Loucy (cell line): Measurements from ENCODE around the gene ARHGAP42.

Experiments
- H2AFZ ChIP-seq: fragments of 200-600 bp; sonication (generic); 2 replicates; pipeline ENCODE4 v1.6.0; 2016; ENCODE audit warnings: antibody characterized with exemption, mild to moderate bottlenecking, low read length, moderate library complexity
- H3F3A ChIP-seq: fragments of 200-600 bp; 2 replicates; pipeline ENCODE4 v1.6.0; 2016; ENCODE audit warnings: antibody characterized with exemption, low read depth, mild to moderate bottlenecking
- H3K27me3 ChIP-seq: fragments of 200-600 bp; sonication (generic); 2 replicates; pipeline ENCODE4 v1.6.1; 2014; ENCODE audit warnings: low read length, mild to moderate bottlenecking; ENCODE audit not compliant: insufficient read depth, poor library complexity, severe bottlenecking
- H3K36me3 ChIP-seq: fragments of 200-600 bp; sonication (generic); 2 replicates; pipeline ENCODE4 v1.6.1; 2016; ENCODE audit warnings: low read length; ENCODE audit not compliant: insufficient read depth
- H3K4me1 ChIP-seq: fragments of 200-600 bp; sonication (generic); 2 replicates; pipeline ENCODE4 v1.5.1; 2014; ENCODE audit warnings: low read length, mild to moderate bottlenecking; ENCODE audit not compliant: insufficient read depth, poor library complexity, severe bottlenecking
- H3K4me2 ChIP-seq: fragments of 200-600 bp; sonication (generic); 2 replicates; pipeline ENCODE4 v1.6.0; 2014; ENCODE audit warnings: antibody characterized with exemption, low read length, low read depth, mild to moderate bottlenecking; ENCODE audit not compliant: poor library complexity, severe bottlenecking
- H3K4me3 ChIP-seq: fragments of 200-600 bp; sonication (generic); 2 replicates; pipeline ENCODE4 v1.5.1; 2014; ENCODE audit warnings: low read length, mild to moderate bottlenecking, mixed read lengths; ENCODE audit not compliant: poor library complexity, severe bottlenecking
- H3K79me2 ChIP-seq: fragments of 200-600 bp; sonication (generic); 2 replicates; pipeline ENCODE4 v1.6.1; 2014; ENCODE audit warnings: low read length; ENCODE audit not compliant: insufficient read depth
- H3K9ac ChIP-seq: fragments of 200-600 bp; sonication (generic); 2 replicates; pipeline ENCODE4 v1.6.0; 2014; ENCODE audit warnings: mild to moderate bottlenecking, low read depth, low read length, moderate library complexity; ENCODE audit not compliant: poor library complexity, severe bottlenecking
- H3K9me2 ChIP-seq: fragments of 200-600 bp; sonication (generic); replicated peaks from 2 replicates; pipeline ENCODE4 v1.6.1; 2016; ENCODE audit warnings: low read depth, low read length, mixed read lengths
- H3K9me3 ChIP-seq: fragments of 200-600 bp; sonication (generic); 2 replicates; pipeline ENCODE4 v1.6.1; 2014; ENCODE audit warnings: mild to moderate bottlenecking, antibody characterized with exemption, low read length, low read depth; ENCODE audit not compliant: insufficient read depth
- H4K20me1 ChIP-seq: fragments of 200-600 bp; sonication (generic); 2 replicates; pipeline ENCODE4 v1.6.0; 2014; ENCODE audit warnings: antibody characterized with exemption, low read length, mild to moderate bottlenecking; ENCODE audit not compliant: insufficient read depth, poor library complexity, severe bottlenecking
- CTCF ChIP-seq: fragments of 200-600 bp; sonication (generic); conservative IDR thresholded peaks from 2 replicates; pipeline ENCODE4 v1.5.1; 2014; ENCODE audit warnings: mild to moderate bottlenecking, antibody characterized with exemption, low read length
- EZH2phosphoT487 ChIP-seq: fragments of 200-600 bp; IDR thresholded peaks from 2 replicates; pipeline ENCODE4 v1.6.1; 2018; ENCODE audit warnings: antibody characterized with exemption, mild to moderate bottlenecking, moderate library complexity, borderline replicate concordance

ARHGAP42 gene

GRCh38 chr11:100760744-100761143 lies 73.7 kb downstream of the ARHGAP42 start:
- Histone ChIP-seq H4K20me1 (no peaks in the 10 kb centered on the region), H3K4me2 (no peak overlapping the region), H3F3A (no peaks in the 10 kb centered on the region), H3K9me2 (no peaks in the 10 kb centered on the region), H3K9ac (no peak overlapping the region), H3K36me3 (no peaks in the 10 kb centered on the region), H3K9me3 (no peaks in the 10 kb centered on the region), H3K4me3 (no peak overlapping the region), H2AFZ (no peak overlapping the region), H3K27me3 (no peaks in the 10 kb centered on the region), H3K79me2 (no peaks in the 10 kb centered on the region), H3K4me1 (no peaks in the 10 kb centered on the region)
- TF ChIP-seq CTCF (no peak), EZH2phosphoT487 (no peak)

GRCh38 chr11:100761841-100762240 lies 74.8 kb downstream of the ARHGAP42 start:
- no peak overlapping the region for H3K9ac ChIP-seq
- H3K4me2 ChIP-seq, result no peak overlapping the region
- no peak for TF ChIP-seq CTCF
- TF ChIP-seq EZH2phosphoT487, result no peak
- H3K9me3 ChIP-seq, result no peaks in the 10 kb centered on the region
- no peaks in the 10 kb centered on the region for H3K36me3 ChIP-seq
- H2AFZ ChIP-seq, result no peak overlapping the region
- no peaks in the 10 kb centered on the region for H3K27me3 ChIP-seq
- H3K9me2 ChIP-seq, result no peaks in the 10 kb centered on the region
- H3K4me1 ChIP-seq, result no peaks in the 10 kb centered on the region
- H3K4me3 ChIP-seq, result no peak overlapping the region
- no peaks in the 10 kb centered on the region for H4K20me1 ChIP-seq
- H3K79me2 ChIP-seq, result no peaks in the 10 kb centered on the region
- no peaks in the 10 kb centered on the region for H3F3A ChIP-seq

- H3K9me3 ChIP-seq, result no peaks in the 10 kb centered on the region
- H3K27me3 ChIP-seq, result no peaks in the 10 kb centered on the region
- H3K4me1 ChIP-seq, result no peaks in the 10 kb centered on the region
- H2AFZ ChIP-seq, result no peak overlapping the region
- no peak overlapping the region for H3K4me3 ChIP-seq
- H3K79me2 ChIP-seq, result no peaks in the 10 kb centered on the region
- no peaks in the 10 kb centered on the region for H3F3A ChIP-seq
- no peak overlapping the region for H3K9ac ChIP-seq
- H3K4me2 ChIP-seq, result no peak overlapping the region
- TF ChIP-seq EZH2phosphoT487, result no peak
- no peak for TF ChIP-seq CTCF
- H4K20me1 ChIP-seq, result no peaks in the 10 kb centered on the region
- no peaks in the 10 kb centered on the region for H3K36me3 ChIP-seq
- H3K9me2 ChIP-seq, result no peaks in the 10 kb centered on the region
Measured at GRCh38 chr11:100766764-100767163, 79.7 kb downstream of the ARHGAP42 start.
